Epidermal melanocyte (primary cell): ENCODE data around the gene SPEN.
"Not testable (repeated sequence)": the region's sequence is repeated elsewhere in the genome, so short reads cannot be mapped to it uniquely, and the experiment has no call there.

Experiments
- DNase-seq: peaks from one replicate; pipeline ENCODE4 v3.0.0; 2011; ENCODE audit warnings: low spot score; ENCODE audit not compliant: insufficient read length

SPEN gene, protein sequence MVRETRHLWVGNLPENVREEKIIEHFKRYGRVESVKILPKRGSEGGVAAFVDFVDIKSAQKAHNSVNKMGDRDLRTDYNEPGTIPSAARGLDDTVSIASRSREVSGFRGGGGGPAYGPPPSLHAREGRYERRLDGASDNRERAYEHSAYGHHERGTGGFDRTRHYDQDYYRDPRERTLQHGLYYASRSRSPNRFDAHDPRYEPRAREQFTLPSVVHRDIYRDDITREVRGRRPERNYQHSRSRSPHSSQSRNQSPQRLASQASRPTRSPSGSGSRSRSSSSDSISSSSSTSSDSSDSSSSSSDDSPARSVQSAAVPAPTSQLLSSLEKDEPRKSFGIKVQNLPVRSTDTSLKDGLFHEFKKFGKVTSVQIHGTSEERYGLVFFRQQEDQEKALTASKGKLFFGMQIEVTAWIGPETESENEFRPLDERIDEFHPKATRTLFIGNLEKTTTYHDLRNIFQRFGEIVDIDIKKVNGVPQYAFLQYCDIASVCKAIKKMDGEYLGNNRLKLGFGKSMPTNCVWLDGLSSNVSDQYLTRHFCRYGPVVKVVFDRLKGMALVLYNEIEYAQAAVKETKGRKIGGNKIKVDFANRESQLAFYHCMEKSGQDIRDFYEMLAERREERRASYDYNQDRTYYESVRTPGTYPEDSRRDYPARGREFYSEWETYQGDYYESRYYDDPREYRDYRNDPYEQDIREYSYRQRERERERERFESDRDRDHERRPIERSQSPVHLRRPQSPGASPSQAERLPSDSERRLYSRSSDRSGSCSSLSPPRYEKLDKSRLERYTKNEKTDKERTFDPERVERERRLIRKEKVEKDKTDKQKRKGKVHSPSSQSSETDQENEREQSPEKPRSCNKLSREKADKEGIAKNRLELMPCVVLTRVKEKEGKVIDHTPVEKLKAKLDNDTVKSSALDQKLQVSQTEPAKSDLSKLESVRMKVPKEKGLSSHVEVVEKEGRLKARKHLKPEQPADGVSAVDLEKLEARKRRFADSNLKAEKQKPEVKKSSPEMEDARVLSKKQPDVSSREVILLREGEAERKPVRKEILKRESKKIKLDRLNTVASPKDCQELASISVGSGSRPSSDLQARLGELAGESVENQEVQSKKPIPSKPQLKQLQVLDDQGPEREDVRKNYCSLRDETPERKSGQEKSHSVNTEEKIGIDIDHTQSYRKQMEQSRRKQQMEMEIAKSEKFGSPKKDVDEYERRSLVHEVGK (N-terminal part only)

GRCh38 chr1:15847100-15847892 is at the start of gene SPEN:
Gene SPEN, plus strand, starts transcription at chr1:15847707. Its CDS starts 361 bp downstream, at chr1:15848068.
- peak; percentile 82 for DNase-seq

DNA sequence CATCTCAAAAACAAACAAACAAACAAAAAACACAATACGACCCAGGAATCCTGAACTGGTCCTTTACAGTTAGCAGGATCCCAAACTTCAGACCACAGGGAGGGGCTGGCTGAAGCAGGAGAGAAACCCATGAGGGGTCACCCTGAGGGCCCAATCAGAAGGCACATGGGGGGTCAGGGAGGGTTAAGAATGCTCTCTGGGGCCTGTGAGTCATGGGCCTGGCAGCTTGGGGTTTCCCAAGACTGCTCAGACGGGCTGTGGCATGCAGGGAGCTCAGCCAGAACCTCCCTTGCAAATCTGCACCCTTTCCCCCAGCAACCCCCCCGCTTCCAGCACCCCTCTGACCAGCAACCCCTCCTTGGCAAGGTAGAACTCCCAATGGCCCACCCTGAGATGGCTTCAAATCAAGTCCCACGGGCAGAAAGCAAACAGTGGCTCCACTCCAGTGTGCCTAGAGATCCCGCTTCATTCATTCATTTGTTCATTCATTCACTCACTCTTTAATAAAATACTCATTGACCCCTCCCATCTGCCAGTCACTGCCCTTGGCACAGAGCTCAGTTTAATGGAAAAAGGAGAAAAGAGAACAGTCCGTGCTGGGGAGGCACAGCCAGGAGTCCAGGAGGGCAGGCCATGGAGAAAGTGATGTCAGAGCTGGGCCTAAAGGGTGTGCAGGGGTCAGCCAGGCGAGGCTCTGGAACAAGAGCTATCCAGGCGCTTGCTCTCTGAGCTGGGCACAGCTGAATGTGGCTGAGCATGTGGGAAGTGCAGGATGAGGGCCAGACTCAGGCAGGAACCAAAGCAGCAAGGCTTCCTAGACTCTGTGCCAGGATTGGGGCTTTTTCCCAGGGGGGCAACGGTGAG is 48.3 kb upstream of the SPEN start:
- peak; percentile 65 for DNase-seq

GRCh38 chr1:15799928-15800835 is 47.3 kb upstream of the SPEN start:
- peak; percentile 23 for DNase-seq

GRCh38 chr1:15802234-15802965 is 45.1 kb upstream of the SPEN start:
- peak; percentile 28 for DNase-seq

DNA sequence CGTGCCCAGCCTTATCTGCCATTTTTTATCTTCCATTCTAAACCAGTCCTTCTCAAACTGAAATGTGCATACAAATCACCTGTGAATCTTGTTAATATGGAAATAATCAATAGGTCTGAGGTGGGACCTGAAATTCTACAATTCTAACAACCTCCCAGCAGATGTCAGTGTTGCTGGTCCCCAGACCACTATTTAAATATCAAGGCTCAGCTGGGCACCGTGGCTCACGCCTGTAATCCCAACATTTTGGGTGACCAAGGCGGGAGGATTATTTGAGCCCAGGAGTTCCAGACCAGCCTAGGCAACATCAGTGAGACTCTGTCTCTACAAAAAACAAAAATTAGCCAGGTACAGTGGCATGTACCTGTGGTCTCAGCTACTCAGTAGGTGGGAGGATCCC is 44.1 kb upstream of the SPEN start:
- DNase-seq = no peak

DNA sequence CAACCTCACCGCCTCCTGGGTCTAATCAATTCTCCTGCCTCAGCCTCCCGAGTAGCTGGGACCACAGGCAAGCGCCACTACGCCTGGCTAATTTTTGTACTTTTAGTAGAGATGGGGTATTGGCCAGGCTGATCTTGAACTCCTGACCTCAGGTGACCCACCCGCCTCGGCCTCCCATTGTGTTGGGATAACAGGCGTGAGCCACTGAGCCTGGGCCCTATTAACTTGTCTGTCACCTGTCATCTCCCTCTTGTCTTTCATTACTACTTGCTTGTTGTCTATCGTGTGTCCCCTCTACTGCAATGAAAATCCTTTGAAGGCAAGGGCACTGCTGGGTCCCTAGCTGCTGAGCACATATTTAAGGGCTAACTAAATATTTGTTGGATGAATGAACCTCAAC is 43.4 kb upstream of the SPEN start:
- DNase-seq = no peak

DNA sequence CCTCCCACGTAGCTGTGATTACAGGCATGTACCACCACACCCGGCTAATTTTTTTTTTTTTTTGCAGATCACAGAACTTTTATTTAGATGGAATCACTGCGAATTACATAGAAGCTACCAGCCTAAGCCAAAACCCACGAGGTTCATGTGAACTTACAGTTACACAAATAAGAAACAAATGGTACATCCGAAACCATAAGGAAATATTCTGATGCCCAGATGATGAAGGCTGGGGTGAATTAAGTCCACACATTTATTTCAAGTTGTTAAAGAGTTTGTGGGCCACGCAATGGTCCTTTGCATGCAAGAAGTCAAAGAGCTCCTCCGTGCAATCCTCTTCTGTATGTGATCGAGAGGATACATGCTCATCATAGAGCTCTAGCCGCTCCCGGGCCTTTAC is 40.4 kb upstream of the SPEN start:
- no peak for DNase-seq

DNA sequence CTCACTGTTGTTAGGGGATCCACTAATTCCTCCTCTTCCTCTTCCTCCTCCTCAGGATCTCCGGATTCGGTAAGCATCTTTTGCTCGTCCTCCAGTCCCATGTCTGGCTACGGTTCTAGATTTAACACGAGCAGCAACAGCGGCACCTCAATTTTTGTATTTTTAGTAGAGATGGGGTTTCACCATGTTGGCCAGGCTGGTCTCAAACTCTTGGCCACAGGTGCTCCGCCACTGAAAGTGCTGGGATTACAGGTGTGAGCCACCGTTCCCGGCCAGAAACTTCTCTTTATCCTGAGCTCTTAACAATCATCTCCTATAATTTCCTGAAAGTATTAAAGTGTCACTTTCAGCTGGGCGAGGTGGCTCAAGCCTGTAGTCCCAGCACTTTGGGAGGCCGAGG is 40.0 kb upstream of the SPEN start, which contains the start of gene UQCRHL:
UQCRHL (minus strand) TSS at position 101 of the 400 bp plus-strand sequence; CDS start at position 101, 0 bp downstream.
- DNase-seq = not testable (repeated sequence)

- DNase-seq = no peak
Observed at GRCh38 chr1:15808955-15809354, 38.6 kb upstream of the SPEN start.

- DNase-seq = no peak
Observed at GRCh38 chr1:15810073-15810472, 37.4 kb upstream of the SPEN start.

- DNase-seq = no peak
Observed at GRCh38 chr1:15816674-15817073, 30.8 kb upstream of the SPEN start.

DNA sequence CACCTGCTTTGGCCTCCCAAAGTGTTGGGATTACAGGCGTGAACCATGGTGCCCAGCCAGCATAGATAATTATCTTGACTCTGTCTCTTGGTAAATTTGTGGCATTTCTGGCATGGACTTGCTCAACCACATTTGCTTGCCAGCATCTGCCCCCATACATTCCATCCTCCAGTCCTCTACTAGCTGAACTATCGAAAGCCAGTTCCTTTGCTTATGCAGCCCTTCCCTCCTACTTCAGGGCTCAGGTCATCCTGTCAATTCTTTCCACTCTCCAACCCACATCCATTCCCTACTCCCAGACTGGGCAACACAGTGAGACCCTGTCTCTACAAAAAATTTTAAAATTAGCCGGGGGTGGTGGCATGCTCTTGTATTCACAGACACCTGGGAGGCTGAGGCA is 27.0 kb upstream of the SPEN start:
- DNase-seq = no peak

- no peak for DNase-seq
Observed at GRCh38 chr1:15825800-15826199, 21.7 kb upstream of the SPEN start.

DNA sequence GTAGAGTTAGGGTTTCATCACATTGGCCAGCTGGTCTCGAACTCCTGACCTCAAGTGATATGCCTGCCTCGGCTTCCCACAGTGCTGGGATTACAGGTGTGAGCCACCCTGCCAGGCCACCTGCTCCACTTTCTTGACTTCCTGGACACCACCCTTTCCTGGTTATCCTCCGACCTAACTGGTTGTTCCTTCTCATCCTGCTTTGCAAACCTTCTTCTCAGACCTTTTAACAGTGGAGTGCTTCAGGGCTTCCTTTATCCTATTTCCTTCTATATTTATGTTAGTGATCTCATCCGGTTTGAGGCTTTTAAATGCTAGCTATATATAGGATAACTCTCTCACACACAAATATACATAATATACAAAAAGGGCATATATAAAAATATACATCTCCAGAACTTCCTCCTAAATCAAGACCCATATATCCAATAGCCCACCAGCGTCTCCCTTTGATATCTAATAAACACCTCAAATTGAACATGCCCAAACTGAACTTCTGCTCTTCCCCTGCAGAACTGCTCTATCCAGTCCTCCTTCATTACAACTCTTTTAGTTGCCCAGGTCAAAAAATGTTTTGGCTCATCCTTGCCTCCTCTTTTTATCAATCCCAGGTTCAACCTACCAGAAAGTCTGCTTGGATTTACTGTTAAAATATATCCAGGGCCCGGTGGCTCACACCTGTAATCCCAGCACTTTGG is 20.5 kb upstream of the SPEN start:
- no peak for DNase-seq

- DNase-seq = not testable (repeated sequence)
Observed at GRCh38 chr1:15827567-15827966, 19.9 kb upstream of the SPEN start.

GRCh38 chr1:15828931-15829330 is 18.6 kb upstream of the SPEN start:
- DNase-seq = not testable (repeated sequence)

- no peak for DNase-seq
Observed at GRCh38 chr1:15830258-15830657, 17.2 kb upstream of the SPEN start.
